Neuronal stem cell (in vitro differentiated cells): Measurements from ENCODE around the gene SLC1A5.
"Not testable (repeated sequence)": the region's sequence is repeated elsewhere in the genome, so short reads cannot be mapped to it uniquely, and the experiment has no call there.

Source experiments
- DNase-seq: peaks from one replicate; pipeline ENCODE4 v3.0.0-alpha.2; 2013; ENCODE audit warnings: low spot score
- H2AFZ ChIP-seq: one replicate; pipeline ENCODE4 v1.6.1; 2013; ENCODE audit warnings: mild to moderate bottlenecking, low read length, inconsistent platforms
- H2AK5ac ChIP-seq: 2 replicates; pipeline ENCODE4 v1.6.1; 2013; ENCODE audit warnings: low read depth, mild to moderate bottlenecking, inconsistent platforms, low read length, moderate library complexity, mixed read lengths
- H2BK120ac ChIP-seq: 2 replicates; pipeline ENCODE4 v1.6.1; 2013; ENCODE audit warnings: low read depth, mild to moderate bottlenecking, inconsistent platforms, low read length, moderate library complexity, mixed read lengths
- H2BK12ac ChIP-seq: one replicate; pipeline ENCODE4 v1.6.1; 2013; ENCODE audit warnings: low read length, inconsistent platforms
- H2BK15ac ChIP-seq: 2 replicates; pipeline ENCODE4 v1.6.1; 2013; ENCODE audit warnings: mild to moderate bottlenecking, low read length, inconsistent platforms, mixed read lengths
- H2BK5ac ChIP-seq: one replicate; pipeline ENCODE4 v1.6.1; 2013; ENCODE audit warnings: inconsistent platforms, mild to moderate bottlenecking, low read length, moderate library complexity
- H3K14ac ChIP-seq: one replicate; pipeline ENCODE4 v1.6.1; 2013; ENCODE audit warnings: low read length, inconsistent platforms
- H3K18ac ChIP-seq: 2 replicates; pipeline ENCODE4 v1.6.1; 2013; ENCODE audit warnings: low read length, inconsistent platforms
- H3K23ac ChIP-seq: 2 replicates; pipeline ENCODE4 v1.6.1; 2013; ENCODE audit warnings: low read depth, mild to moderate bottlenecking, mixed read lengths, low read length, inconsistent platforms; ENCODE audit not compliant: poor library complexity
- H3K27ac ChIP-seq: replicated peaks from 3 replicates; pipeline ENCODE4 v1.5.1; 2013; ENCODE audit warnings: low read length, inconsistent platforms
- H3K27me3 ChIP-seq, 3 experiments: 2 replicates each; pipeline ENCODE4 v1.6.1; 2013; ENCODE audit warnings: low read length in 3 of 3, mild to moderate bottlenecking in 2 of 3, inconsistent platforms in 1 of 3, low read depth in 1 of 3, mixed read lengths in 1 of 3, moderate library complexity in 1 of 3; ENCODE audit not compliant: control insufficient read depth in 3 of 3, insufficient read depth in 3 of 3
- H3K36me3 ChIP-seq, 2 donors: replicated peaks in 1 of 2; 2 replicates each; pipeline ENCODE4 v1.6.1; 2013; ENCODE audit warnings: low read length in 2 of 2; ENCODE audit not compliant: control insufficient read depth in 2 of 2, insufficient read depth in 2 of 2
- H3K4ac ChIP-seq: 2 replicates; pipeline ENCODE4 v1.6.1; 2013; ENCODE audit warnings: inconsistent platforms, mild to moderate bottlenecking, low read length, moderate library complexity
- H3K4me1 ChIP-seq, 2 donors: 1 replicate in 1 of 2; 2 replicates in 1 of 2; pipeline ENCODE4 v1.6.1; 2013; ENCODE audit warnings: low read length in 2 of 2, low read depth in 1 of 2; ENCODE audit not compliant: control insufficient read depth in 2 of 2, insufficient read depth in 1 of 2
- H3K4me2 ChIP-seq: one replicate; pipeline ENCODE4 v1.6.1; 2013; ENCODE audit warnings: mild to moderate bottlenecking, low read length, inconsistent platforms; ENCODE audit not compliant: insufficient read depth, poor library complexity, severe bottlenecking
- H3K4me3 ChIP-seq, 2 donors: 2 replicates each; pipeline ENCODE4 v1.5.1; 2013; ENCODE audit warnings: low read length in 2 of 2, mild to moderate bottlenecking in 2 of 2, inconsistent platforms in 1 of 2, moderate library complexity in 1 of 2
- H3K79me1 ChIP-seq: one replicate; pipeline ENCODE4 v1.6.1; 2013; ENCODE audit warnings: low read depth, mild to moderate bottlenecking, inconsistent platforms, low read length, moderate library complexity
- H3K9ac ChIP-seq: one replicate; pipeline ENCODE4 v1.6.1; 2013; ENCODE audit warnings: mild to moderate bottlenecking, low read depth, low read length, inconsistent platforms; ENCODE audit not compliant: poor library complexity
- H3K9me3 ChIP-seq, 2 donors: replicated peaks in 1 of 2; 2 replicates each; pipeline versions ENCODE3 to v1.6.1; 2013; ENCODE audit warnings: low read length in 2 of 2, mild to moderate bottlenecking in 2 of 2, inconsistent platforms in 1 of 2, low read depth in 1 of 2, mixed read lengths in 1 of 2, moderate library complexity in 1 of 2; ENCODE audit not compliant: control insufficient read depth in 2 of 2, insufficient read depth in 1 of 2
- H4K8ac ChIP-seq: one replicate; pipeline ENCODE4 v1.6.1; 2013; ENCODE audit warnings: low read depth, mild to moderate bottlenecking, inconsistent platforms, low read length, moderate library complexity
- H4K91ac ChIP-seq: one replicate; pipeline ENCODE4 v1.6.1; 2013; ENCODE audit warnings: low read length, low read depth, mild to moderate bottlenecking, inconsistent platforms; ENCODE audit not compliant: poor library complexity
- WGBS, 2 donors: extraction: QIAGEN DNeasy Blood & Tissue Kit; methylation state at CpG; one replicate each; pipeline ENCODE4 v1.1.7; 2013; ENCODE audit warnings: missing lambda C conversion rate in 2 of 2, mixed read lengths in 1 of 2; ENCODE audit not compliant: insufficient read length in 2 of 2, insufficient replicate concordance in 1 of 2; ENCODE audit errors: extremely low coverage in 2 of 2; 5-methylcytosine and 5-hydroxymethylcytosine counted together

SLC1A5 gene

DNA sequence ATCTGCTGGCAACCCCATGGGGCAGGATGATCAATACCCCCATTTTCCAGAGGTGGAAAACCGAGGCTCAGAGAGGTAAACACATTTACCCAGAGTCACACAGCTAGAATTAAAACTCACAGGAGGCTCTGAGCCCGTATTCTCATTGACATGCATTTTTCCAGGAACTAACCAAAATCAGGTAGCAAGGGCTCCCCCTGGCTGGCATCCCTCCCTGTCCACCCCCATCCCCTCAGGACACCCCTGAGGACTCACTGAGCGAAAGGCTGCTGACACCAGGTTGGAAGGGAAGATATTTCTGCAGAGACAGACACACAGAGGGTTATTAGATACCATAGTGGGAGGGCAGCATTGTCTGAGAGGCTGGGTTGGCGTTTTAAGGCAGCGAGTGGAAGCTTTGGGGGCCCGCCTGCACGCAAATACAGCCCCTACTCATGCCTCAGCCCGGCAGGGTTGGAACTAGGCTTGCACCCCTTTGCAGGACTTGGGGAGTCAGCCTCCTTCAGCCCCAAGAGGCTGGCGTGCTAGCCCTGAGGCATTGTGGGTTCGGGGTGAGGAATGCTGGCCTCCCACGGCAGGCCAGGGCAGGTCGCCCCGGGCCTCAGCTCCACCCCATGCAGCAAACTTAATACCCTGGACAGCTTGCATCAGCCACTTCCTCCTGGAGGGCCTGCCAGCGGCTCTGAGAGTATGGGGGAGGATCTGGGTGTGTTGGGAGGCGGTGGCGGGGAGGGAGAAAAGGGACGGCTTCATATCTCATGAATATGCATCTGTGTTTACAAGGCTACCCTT lies 3.9 kb downstream of the SLC1A5 start:
- Histone ChIP-seq H4K8ac (no peak overlapping the region), H3K27ac (peak overlapping the region; percentile 67), H3K18ac (peak overlapping the region; percentile 61), H2BK15ac (no peak overlapping the region), H2BK120ac (no peak overlapping the region), H3K9ac (peak overlapping the region; percentile 46), H3K36me3 (peaks cover 19 to 57% of the 10 kb centered on the region in 2 donors), H3K4me3 (peak overlapping the region; percentile 51 to 68), H3K4ac (no peak overlapping the region), H2AK5ac (no peak overlapping the region), H3K4me1 (peaks cover 16 to 18% of the 10 kb centered on the region in 2 donors), H3K27me3 (no peaks in the 10 kb centered on the region), H2AFZ (peak overlapping the region; percentile 45), H2BK5ac (no peak overlapping the region), H2BK12ac (peak overlapping the region; percentile 51), H3K23ac (peak overlapping the region; percentile 14), H3K9me3 (no peaks in the 10 kb centered on the region), H3K4me2 (peak overlapping the region; percentile 51), H3K14ac (peak overlapping the region; percentile 9), H4K91ac (no peak overlapping the region), H3K79me1 (peaks cover 11% of the 10 kb centered on the region)
- DNase-seq, result peak; percentile 29
- no CpG with 5 or more reads among the region's 17 CpGs for WGBS, 2 donors

GRCh38 chr19:46783670-46784069 lies 4.7 kb downstream of the SLC1A5 start:
- H3K18ac ChIP-seq, result no peak overlapping the region
- no peak overlapping the region for H2BK15ac ChIP-seq
- no peak overlapping the region for H3K23ac ChIP-seq
- no peak overlapping the region for H4K91ac ChIP-seq
- H2BK120ac ChIP-seq, result no peak overlapping the region
- H4K8ac ChIP-seq, result no peak overlapping the region
- WGBS, 2 donors, result no CpG with 5 or more reads among the region's 2 CpGs
- peaks cover 16 to 18% of the 10 kb centered on the region in 2 donors for H3K4me1 ChIP-seq
- peak overlapping the region; percentile 47 for H3K9ac ChIP-seq
- H2AK5ac ChIP-seq, result no peak overlapping the region
- H3K27ac ChIP-seq, result no peak overlapping the region
- H2BK12ac ChIP-seq, result no peak overlapping the region
- peak overlapping the region in 1 of 2 donors; percentile 51 for H3K4me3 ChIP-seq
- H3K4ac ChIP-seq, result no peak overlapping the region
- H3K79me1 ChIP-seq, result peaks cover 13% of the 10 kb centered on the region
- H3K14ac ChIP-seq, result no peak overlapping the region
- H2BK5ac ChIP-seq, result no peak overlapping the region
- no peaks in the 10 kb centered on the region for H3K9me3 ChIP-seq
- no peak for DNase-seq
- no peaks in the 10 kb centered on the region for H3K27me3 ChIP-seq
- no peak overlapping the region for H2AFZ ChIP-seq
- peaks cover 23 to 64% of the 10 kb centered on the region in 2 donors for H3K36me3 ChIP-seq
- H3K4me2 ChIP-seq, result no peak overlapping the region

DNA sequence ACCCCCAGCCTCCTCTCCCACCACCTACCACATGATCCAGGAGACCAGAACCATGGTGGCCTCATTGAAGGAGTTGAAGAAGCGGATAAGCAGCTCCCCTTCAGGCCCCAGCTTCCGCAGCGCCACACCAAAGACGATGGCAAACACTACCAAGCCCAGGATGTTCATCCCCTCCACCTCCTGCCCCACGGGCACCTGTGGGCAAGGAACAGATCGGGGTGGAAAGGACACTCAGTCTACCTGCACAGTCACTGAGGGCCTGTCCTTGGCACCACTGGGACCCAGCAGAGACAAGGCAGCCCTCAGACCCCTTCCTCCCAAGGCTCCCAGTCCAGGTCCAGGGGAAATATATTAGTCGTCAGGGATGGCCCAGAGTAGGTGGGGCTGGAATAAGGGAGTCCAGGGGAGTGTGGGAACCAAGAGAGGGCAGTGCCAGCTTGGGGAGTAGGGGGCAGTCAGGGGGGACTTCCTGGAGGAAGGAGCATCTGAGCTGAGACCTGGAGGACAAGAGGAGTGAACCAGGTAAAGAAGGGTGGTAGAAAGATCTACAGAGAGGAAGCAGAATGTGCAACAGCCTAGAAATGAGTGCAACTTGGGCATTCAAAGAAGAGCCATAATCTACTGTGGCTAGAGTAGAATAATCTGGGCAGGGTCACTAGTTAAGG lies 5.9 kb downstream of the SLC1A5 start:
- Histone ChIP-seq H3K79me1 (peaks cover 12% of the 10 kb centered on the region), H3K27ac (no peak overlapping the region), H3K23ac (no peak overlapping the region), H3K27me3 (no peaks in the 10 kb centered on the region), H2AFZ (no peak overlapping the region), H4K8ac (no peak overlapping the region), H3K4ac (no peak overlapping the region), H2BK15ac (no peak overlapping the region), H3K9ac (peak overlapping the region; percentile 22), H3K18ac (peak overlapping the region; percentile 23), H2BK5ac (no peak overlapping the region), H2BK12ac (no peak overlapping the region), H3K36me3 (peaks cover 33 to 76% of the 10 kb centered on the region in 2 donors), H4K91ac (no peak overlapping the region), H3K4me1 (peaks cover 16 to 18% of the 10 kb centered on the region in 2 donors), H3K4me2 (no peak overlapping the region), H3K9me3 (no peaks in the 10 kb centered on the region), H3K4me3 (no peak overlapping the region), H3K14ac (no peak overlapping the region), H2BK120ac (no peak overlapping the region), H2AK5ac (no peak overlapping the region)
- no peak for DNase-seq
- WGBS, 2 donors, result no CpG with 5 or more reads among the region's 7 CpGs

GRCh38 chr19:46777956-46778645 lies 10.3 kb downstream of the SLC1A5 start:
- not testable (repeated sequence) for H3K23ac ChIP-seq, H2AK5ac ChIP-seq, H2AFZ ChIP-seq, H3K79me1 ChIP-seq, H3K27ac ChIP-seq, H2BK120ac ChIP-seq, H4K91ac ChIP-seq, H3K4me1 ChIP-seq, H3K18ac ChIP-seq, H3K4me2 ChIP-seq, DNase-seq, H3K14ac ChIP-seq, H3K27me3 ChIP-seq, H2BK15ac ChIP-seq, H3K9ac ChIP-seq, H4K8ac ChIP-seq, H3K4ac ChIP-seq, H3K9me3 ChIP-seq, H3K4me3 ChIP-seq, H2BK5ac ChIP-seq, H2BK12ac ChIP-seq
- no CpG with 5 or more reads among the region's 12 CpGs for WGBS, 2 donors
- H3K36me3 ChIP-seq, result peaks cover 50 to 88% of the 10 kb centered on the region in 2 donors
